MM.1S (cell line): ENCODE data around the gene PNMA8C.
"Not testable (repeated sequence)": the region's sequence is repeated elsewhere in the genome, so short reads cannot be mapped to it uniquely, and the experiment has no call there.

Experiments used
- CTCF ChIP-seq: fragments of 300-600 bp; sonication (generic); IDR thresholded peaks from 2 replicates; pipeline ENCODE4 v1.5.1; 2016; ENCODE audit warnings: antibody characterized with exemption, low read length, mixed read lengths
- EZH2phosphoT487 ChIP-seq: fragments of 300-600 bp; sonication (generic); IDR thresholded peaks from 2 replicates; pipeline ENCODE4 v1.6.1; 2018; ENCODE audit warnings: antibody characterized with exemption, low read length

- TF ChIP-seq CTCF, EZH2phosphoT487: not testable (repeated sequence)
Measured at GRCh38 chr19:46414899-46415298, 13.8 kb downstream of the PNMA8C start.
